Purkinje cell (primary cell): ENCODE results near the gene GSTO2. TPM values are rescaled to one million over a fixed set of nuclear protein-coding genes. Genes with fewer than 3 reads are reported as not detected.

ENCODE experiments used
- polyA plus RNA-seq: library from polyadenylated mRNA; unstranded; fragments of >200 nt; fragmentation: Nextera tagmentation; gene quantifications from 2 replicates; pipeline ENCODE4 v1.2.1, GENCODE V29; 2014

The GSTO2 gene
- polyA plus RNA-seq = 26.0 and 36.3 TPM in 2 replicates

DNA sequence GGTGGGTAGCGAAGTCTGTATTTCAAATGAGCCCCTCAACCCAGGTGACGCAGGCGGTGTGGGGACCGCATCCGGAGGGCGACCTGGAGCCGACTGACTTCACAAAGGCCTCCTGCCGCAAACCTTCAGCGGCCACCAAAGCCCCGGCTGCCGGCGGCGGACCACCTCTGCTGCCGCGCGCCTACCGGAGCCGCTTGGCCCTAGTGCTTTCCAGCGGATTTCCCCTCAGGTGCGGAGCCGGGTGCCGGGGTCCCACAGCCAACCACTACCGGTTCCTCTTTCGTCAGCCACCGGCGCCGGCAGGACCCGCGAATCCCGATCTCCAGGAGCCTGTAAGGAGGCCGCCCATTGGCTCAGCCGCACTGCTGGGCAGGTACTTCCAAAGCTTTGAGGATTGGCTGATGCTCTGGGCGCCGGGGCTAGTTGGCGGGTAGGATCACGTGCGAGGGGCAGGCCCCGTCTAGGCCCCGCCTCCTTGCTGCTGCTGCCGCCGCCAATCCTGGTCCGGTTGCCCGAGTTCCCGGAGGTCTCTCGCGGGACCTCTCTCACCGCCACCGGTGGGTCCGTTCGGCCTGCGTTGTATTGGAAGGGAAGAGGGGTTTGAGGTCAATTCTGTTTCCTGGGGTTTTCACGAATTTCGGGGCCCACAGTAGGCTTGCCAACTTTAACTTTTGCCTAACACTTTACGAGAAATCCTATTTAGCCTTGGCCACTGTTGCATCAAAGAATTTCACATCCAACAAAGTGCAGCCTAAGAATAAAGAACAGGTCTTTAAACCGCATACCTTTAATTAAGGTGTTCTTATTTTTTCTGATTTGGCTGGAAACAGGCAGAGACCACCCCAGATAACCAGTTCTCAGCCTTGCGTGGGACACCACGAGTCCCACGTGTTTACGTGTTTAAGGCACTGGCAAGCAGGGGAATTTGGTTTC is at the start of gene GSTO2:
Gene GSTO2 (plus strand): TSS at position 472 of the 933 bp plus-strand sequence. CDS start 5,732 bp downstream, outside the sequence.

DNA sequence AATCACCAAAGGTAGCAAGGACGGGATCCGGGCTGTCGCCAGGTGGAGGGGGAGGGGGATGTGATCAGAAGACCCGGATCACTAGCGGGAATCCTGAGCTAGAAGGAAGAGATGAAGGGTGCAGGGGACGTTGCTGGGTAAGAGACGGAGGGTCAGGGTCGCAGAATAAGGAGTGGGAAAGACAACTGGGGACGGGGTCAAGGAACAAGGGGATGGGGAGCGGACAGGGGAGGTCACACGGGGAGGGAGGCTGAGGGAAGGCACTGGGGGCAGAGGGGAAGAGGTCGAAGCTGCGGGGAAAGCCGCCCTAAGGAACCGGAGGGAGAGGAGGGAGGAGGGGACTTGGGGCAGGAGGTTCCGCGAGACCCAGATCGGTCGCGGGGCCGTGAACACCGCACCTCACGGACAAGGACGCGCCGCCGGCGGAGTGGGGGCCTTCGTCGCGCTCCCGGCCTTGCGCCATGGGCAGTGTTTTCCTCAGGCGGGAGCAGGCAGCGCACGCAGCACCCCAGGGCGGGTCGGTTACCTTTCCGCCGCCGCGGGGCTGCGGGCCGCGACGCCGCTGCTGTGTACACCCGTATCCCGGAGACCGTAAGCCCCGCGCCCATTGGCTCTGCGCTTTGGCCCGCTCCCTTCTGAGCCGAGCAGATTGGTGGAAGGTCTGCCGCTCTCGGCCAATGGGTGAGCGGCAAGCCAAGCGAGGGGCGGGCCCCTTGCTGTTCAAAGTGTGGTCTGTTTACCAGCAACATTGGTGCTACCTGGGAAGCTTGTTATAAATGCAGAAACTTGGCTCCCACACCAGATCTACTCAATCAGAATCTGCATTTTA is 37.0 kb upstream of the GSTO2 start, which contains the start of gene CFAP43:
Gene CFAP43 (minus strand): TSS at position 581 of the 829 bp plus-strand sequence. CDS start 118 bp downstream, at position 463.

DNA sequence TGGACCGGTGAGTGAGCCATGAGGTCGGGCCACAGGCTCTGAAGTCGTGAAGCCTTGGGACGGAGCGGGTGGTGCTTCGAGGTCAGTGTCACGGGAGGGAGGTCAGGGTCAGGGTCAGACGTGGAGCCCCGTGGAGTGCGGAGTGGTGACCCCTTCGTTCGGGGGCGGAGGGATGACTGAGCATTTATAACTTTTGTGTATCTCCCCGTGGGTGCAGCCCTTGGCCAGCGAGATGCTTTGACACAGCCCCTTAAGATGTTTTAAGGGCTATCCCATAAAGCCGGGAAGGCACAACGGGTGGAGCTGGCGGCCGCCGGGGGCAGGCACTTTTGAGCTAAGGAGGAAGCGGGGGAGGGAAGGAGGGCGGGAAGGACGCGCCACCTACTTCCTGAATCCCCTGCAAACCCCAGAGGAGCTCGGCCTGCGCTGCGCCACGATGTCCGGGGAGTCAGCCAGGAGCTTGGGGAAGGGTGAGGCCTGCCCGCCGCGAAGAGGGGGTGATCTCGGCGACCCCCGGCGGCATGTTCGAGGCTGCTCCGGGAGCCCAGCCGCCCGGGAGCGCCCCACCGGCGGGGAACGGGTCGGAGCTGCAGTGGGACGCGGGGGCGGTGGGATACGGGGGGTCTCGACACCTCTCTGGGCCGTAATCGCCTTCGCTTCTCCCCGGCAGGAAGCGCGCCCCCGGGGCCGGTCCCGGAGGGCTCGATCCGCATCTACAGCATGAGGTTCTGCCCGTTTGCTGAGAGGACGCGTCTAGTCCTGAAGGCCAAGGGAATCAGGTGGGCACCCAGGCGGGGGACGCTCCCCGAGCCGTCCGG is 14.3 kb upstream of the GSTO2 start, which contains the start of gene GSTO1:
Gene GSTO1 (plus strand): TSS at position 400 of the 818 bp plus-strand sequence. CDS start 37 bp downstream, at position 437.

DNA sequence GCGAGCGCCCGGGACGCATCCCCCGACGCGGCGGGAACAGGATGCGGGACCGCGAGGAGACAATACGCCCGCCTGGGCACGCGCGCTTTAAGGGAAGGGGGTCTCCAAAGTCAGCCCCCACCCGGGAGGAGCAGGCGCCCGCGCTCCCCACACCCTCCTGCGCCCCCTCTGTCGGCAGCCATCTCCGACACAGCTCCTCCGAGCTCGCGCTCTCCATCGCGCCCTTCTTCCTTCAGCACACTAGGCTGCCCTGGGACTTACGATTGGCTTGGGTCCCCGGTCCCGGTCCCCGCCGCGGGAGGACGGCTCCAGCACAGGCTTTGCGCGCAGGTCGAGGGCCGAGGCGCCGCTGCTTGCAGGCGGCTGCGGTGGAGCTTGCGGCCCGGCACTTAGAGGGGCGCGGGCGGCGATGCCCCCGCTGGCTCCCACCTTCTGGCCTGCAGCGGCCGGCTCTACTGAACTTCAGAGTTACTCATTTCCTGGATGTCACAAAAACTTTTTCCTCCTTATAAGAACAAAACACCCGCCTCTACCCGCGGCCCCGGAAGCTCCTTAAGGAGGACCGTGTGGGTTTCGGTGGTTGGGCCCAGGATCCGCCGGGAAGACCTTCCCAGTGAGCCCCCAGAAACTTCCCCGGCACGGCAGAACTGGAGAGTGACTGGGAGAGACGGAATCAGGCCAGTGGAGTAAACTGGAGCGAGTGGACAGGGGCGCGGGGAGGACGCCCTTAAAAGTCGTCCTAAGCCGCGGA is 69.2 kb downstream of the GSTO2 start, which contains the start of gene ITPRIP:
Gene ITPRIP (minus strand): TSS at position 481 of the 751 bp plus-strand sequence. CDS start 22,414 bp downstream, outside the sequence.

DNA sequence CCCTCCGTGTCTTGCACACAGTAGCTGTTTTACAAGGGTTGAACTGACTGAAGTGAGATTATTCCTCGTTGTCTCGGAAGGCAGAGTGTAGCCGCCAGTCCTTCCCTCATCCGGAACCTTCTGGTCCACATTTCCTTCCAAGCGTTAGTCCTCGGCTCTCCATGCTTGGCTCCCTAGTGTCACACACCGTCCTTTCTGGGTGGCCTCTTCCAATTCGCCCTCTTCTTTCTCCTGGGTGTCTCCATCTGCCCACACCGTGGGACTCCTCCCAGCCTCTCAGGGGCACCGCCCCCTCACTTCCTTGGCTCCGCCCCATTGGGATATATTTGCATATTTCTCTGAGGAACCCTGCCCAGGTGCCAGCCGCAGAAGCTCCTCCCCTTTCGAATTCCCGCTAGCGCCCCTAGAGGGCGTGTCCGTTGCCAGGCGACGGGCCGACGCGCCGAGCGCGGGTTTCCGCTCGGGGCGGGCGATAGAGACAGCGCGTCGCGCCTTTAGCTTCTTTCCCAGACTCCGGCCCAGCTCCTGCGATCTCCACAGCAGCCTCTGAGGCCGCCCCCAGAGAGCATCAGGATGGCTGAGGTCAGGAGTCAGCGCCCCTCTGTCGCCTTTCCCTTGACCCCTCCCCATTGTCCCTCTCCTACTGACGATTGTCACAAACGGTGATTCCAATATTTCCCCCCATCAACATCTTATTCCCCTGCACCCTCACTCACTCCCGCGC is 84.5 kb downstream of the GSTO2 start, which contains the start of gene CFAP58:
Gene CFAP58 (plus strand): TSS at position 509 of the 724 bp plus-strand sequence. CDS start 65 bp downstream, at position 574.

Other genes starting within 250 kb of the GSTO2 start
- not detected in 2 replicates for gene COL17A1, start 183.3 kb upstream of the GSTO2 start, polyA plus RNA-seq
- gene SFR1, start 147.0 kb upstream of the GSTO2 start, polyA plus RNA-seq = 15.8 and 19.0 TPM in 2 replicates
- 1.8 and 2.1 TPM in 2 replicates for gene CFAP43, start 36.8 kb upstream of the GSTO2 start, polyA plus RNA-seq
- 159 and 191 TPM in 2 replicates for gene GSTO1, start 14.3 kb upstream of the GSTO2 start, polyA plus RNA-seq
- 0.20 and 0.74 TPM in 2 replicates for gene ITPRIP, start 69.3 kb downstream of the GSTO2 start, polyA plus RNA-seq
- gene CFAP58, start 84.6 kb downstream of the GSTO2 start, polyA plus RNA-seq = 0.23 and 0.57 TPM in 2 replicates